Raji (cell line): Measurements from ENCODE around the gene RBM20.

Source experiments
- POLR2A ChIP-seq: IDR thresholded peaks from 2 replicates; pipeline ENCODE4 v1.6.1; 2011; ENCODE audit warnings: low read depth, low read length, control low read depth; ENCODE audit not compliant: insufficient read depth

The RBM20 gene

DNA sequence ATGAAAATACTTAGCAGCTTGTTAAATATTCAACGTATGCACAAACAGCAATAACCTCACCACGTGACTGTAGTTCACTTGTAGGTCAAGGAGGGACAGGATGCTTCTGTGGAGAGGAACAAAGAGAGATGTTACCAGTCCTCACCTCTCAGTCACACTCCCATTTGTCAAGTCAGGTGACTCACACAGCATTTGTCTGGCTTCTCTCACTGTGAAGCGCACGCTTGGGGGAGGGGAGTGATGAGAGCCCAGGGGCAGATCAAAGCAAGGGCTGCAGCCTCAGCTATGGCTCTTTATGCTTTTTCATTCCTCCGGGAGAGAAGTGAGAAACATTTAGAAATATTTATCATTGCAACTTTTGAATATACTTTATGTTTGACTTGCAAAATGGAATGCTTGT, 2.9 kb upstream of the RBM20 start:
- TF ChIP-seq POLR2A, result no peak

DNA sequence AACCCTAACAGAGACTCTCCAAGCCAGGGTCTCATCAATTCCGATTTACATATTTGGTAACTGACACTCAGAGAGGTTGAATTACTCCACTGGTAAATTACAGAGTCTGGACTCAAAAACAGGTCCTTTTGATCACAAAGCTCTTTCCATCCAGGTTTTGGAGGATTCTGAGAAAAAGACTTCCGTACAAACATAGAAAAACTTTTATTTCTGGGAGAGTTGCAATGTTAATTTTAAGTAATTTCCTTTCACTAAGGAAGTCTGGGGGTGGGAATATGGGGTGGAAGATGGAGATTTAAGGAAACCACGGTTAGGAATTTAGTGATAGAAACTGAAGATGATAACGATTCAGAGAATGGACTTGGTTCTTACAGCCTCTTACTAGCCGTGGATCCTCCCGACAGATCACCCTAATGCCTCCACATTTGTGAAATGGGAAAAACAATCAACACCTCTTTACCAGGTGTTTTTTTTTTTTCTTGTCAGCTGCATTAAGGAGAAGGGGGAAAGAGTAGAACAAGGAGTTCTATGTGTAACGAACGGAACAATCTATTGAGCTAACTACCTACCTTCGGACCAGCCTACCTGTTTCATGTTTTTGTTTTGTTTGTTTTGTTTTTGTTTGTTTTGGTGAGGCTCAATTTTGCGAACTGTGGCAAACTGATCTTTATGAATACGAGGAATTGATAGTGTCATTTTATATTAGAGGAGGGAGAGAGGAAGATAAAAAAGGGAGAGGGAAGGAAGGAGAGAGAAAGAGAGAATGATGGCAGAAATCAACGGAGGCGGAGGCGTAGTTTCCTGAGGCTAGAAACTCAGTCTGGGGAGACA, 1.7 kb upstream of the RBM20 start:
- TF ChIP-seq POLR2A, result no peak

DNA sequence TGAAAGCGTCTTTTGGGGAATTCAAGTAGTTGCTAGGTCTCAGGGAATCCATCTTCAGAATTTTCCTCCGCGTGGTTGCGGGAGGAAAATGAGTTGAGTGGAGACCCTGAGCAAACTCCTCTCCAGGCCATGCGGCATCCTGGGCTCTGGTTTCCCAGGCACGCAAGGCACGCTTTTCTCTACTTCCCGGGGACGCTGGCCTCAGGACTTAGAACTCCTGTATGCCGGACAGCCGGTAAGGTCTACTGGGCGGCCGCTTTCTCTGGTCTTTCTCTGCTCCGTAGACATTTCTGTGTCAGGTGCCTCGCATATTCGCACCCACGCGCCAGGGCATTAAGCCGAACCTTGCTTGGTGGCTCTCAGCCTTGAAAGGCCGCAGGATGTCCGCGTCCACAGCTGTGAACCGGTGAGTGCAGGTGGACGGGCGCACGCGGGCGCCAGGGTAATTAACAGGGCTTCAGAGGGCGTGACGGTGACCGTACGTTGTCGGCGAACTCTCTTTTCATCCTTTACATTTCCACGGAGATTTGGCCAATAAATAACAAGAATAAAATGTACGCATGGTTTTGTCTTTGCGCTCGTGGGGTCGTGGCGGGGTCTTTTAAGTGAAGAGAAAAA, 992 bp upstream of the RBM20 start:
- no peak for TF ChIP-seq POLR2A

DNA sequence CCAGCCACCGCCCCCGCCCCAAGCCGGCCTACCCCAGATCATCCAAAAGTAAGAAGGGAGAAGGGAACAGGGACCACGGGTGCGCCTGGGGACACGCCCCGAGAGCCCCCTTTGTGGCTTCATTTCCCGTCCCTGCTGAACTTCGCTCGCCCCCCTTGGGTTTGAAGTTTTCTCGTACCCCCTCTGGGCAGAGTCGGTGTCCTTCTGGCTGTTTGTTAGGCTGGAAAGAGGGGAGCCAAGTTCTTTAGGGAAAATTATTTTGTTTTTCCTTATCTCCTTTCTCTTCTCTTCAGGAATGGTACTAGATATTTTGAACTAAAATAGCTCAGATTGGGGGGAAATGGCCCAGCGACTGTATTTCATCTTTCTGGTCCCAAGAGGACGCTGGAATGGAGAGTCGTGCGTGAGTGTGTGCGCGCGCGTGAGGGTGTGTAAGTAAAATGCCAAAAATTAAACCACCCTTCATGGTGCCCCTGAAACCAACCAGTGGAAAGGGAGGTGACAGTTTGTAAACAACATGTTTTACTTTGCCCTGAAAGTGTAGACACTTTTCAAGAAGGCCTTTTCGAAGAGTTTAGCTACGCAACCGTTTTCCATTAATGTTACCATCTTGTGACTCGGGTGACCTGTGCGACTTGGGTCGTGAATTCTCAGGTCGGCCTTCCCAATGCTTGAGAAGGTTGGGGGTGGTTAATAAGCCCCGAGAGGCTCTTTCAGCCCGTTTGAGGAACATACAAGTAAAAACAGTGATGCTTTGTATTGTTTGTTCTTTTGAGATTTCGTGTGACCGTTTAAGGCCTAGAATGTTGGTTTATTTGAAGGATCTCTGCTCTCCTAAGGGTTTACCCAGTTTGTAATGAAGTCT, 694 bp downstream of the RBM20 start:
- TF ChIP-seq POLR2A, result no peak

DNA sequence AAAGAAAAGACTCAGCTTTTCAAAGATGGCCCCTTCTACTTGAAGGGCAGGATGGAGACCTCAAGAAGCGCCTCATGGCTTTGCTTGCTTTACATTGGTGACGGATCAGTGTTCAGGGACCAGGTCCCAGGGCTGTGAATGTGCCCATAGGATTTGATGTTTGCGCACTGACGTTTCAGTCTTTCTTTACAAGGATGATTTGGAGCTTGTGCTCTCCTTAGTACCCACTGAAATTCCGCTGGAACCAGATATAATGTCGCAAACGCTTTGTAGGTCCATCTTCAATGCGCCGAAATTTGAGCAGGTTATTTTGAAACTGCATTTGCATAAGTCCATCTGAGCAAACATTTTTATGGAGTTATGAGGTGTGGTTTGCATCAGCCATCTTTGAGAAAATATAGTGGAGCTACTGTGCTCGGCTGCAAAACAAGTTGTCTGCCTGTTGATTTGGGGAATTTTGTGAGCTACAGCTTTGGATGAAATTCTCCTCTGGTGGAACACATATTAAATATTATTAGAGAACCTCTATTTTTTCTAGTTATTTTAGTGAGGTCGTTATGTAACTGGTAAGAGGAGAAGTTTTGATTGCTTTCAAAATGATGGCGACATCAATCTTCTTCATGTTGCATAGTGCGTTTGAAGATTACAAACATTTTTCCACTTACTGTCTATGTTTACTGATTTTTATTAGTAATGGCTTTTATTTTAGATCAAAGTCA, 2.4 kb downstream of the RBM20 start:
- no peak for TF ChIP-seq POLR2A

DNA sequence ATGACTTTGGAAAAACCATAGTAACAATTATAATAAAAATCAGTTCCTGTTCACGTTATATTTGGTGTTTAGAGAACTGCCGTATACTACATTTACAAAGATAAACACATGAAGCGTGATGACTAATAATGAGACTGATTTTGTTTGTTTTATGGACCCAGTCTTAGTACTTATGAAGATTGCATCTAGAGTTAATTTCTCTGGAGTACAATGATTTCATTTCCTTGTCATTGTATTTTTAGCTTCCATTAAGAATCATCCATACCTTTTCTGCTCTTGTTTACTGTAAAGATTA, 2.9 kb downstream of the RBM20 start:
- TF ChIP-seq POLR2A, result no peak

DNA sequence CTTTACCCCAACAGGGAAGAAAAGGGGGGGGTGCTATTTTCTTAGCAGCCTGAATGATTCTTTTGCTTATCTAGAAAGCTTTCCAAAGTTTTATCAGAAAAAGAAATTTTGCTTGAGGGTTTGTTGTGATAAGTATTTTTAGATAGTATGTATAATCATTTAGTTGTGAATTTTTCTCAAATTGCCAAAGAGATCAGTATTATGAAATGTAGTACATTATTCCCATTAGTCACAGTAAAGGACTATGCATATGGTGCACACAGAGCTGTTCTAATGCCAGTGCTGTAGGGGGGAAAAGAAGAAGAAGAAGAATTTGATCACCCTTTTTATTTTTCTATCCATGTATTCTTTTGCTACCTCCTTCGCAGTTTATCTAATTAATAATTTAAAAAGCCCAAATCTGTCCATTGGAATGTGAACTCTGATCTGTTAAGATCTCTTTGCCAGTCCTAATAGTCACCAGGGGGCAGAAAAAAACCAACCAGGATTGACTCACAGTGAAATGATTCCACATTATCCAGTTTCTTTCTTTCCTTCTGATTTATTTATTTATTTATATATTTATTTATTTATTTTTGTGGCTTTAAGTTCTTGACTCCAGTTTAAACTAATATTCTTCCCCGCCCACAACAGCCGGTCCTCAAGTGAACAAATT, 4.7 kb downstream of the RBM20 start:
- no peak for TF ChIP-seq POLR2A

DNA sequence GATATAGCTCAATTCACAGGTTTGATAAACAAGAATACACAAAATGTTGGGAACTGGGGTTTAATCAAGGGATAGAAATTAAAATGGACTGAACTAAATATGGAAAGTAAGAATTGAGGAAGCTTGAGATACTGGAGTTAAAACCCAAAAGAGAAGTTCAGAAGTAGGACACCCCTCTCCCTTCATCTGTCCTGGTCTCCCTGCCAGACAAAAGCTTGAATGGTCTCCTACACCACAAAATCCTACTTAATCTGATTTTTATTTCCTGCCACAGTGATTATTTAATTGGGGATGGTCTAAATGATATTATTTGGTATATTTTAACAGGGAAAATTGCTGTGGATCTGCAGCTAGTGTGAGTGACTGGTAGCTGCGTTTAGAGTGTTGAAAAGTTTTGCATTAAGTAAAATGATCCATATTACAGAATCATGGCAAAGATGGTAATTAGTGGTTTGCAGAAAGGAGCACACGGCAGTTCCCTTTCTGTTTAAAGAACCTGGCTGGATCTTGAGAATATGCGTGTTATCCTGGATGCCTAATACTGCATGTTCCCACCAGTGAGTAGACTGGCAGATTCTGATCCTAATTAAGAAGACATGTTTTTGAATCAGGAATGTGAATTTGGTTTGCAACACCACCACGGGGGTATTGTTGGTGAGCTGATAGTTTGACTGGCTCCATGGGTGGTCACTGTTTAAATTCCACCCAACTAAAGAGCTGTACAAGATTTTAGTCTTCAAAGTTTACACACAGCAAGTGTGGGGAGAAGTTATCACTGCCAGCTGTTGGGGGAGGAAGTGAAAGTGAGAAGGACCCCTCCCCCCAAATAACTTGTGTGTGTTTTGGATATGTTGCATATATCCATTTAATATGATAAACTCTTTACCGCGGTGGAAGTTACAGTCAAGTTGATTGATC, 5.5 kb downstream of the RBM20 start:
- no peak for TF ChIP-seq POLR2A

DNA sequence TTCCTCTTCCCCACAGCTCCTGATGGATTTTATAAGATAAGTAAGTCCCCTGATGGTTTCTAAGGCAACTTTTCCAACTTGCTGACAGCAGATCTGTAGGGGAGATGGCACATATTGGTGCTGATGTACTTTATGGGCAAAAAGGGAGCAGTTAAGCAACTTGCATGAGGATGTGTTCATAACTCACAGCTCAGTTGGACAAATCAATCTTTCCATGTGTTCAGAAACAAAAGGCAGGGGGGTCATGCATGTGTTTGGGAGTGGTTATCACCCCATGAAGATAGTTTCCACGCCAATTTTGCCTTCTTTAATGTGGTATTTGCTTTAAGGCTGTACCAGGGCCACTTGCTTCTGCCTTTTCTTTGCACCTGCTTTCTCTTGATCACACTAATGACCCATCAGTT, 6.1 kb downstream of the RBM20 start:
- no peak for TF ChIP-seq POLR2A

DNA sequence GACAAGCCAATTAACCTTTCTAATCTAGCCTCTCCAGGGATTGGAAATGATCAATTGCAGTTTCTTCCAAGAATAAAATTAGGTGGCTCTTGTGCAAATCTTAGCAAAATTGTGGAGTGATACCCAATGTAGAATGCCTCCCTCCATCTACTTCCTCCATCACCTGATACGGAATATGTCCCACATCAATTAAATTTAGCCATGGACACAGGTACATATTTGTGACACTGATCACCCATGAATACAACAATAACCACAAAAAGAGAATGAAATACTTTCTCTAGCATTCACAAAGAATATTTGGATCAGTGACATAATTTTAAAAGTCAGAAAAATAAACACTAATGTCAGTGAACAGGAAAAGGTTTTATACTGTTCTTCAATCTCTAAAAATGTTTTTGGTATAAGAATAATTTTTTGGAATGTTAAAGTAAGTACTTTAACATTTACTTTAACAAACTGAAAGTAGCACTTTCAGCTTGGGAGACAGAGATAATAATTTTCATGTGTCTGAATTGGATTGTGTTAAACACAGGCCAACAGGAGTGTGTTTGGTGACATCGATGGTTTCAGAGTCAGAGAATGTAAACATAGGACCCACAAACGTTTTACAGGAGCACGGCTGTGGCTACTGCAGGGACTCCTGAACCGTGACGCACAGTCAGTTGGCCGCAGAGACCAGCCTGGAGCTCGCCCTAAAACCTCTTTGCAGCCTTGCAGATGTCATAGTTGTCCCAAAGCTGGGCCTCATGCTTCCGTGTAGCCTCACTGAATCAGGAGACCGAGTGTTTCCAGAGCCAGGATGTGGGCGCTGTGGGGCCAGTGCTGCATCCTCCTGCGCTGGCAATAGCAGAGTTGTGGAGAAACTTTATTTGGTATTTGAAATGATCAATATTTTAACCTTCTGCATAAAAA, 7.2 kb downstream of the RBM20 start:
- TF ChIP-seq POLR2A, result no peak

DNA sequence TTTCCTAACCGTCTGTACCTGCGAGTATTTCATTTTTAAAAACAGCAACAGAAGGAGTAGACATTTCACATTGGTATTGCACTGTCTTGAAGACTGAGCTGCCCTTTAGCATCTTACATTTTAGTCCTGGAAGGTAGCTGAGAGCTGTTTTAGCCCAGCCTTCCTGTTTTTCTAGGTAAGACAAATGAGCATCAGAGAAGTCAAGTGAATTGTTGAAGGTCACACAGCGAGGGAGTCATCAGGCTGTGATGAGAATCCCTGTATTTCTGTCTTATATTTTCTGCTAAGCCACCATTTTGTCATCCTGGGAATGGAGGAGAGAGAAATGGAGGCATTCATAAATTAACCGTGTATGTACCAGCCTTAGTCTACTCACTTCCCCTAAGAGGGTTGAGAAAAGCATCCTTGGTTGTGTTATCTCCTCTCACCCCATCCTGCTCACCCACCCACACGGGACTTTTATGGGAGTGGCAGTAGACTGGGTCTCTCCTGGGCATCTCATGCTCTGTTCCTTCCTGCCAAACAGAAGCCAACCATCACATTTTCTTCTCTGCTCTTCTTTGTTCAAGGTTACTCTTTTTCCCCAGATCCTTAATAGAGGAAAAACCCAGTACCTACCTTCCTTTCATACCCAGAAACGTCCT, 8.5 kb downstream of the RBM20 start:
- TF ChIP-seq POLR2A, result no peak

DNA sequence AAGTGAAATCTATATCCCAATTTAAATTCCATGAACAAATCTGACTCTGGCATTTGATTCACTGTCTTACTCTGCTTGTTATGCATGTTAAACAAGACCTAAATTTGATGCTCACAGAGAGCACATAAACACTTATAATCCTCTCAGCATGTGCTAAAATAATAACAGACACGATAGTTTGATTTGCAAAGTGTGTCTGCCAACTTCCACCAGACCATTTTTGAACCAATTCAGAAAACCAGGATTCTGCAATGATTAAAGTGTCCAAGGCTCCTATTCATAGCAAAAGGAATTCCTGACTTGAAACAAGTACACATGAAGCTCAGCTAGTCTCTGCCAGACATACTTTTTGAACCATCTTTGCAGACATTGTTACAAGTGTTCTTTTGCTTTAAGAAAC, 11.2 kb downstream of the RBM20 start:
- no peak for TF ChIP-seq POLR2A
